GM19023 (cell line): Measurements from ENCODE around the gene CTRB1.
"Not testable (repeated sequence)": the region's sequence is repeated elsewhere in the genome, so short reads cannot be mapped to it uniquely, and the experiment has no call there.

Experiments used
- ATAC-seq: cut with Tn5 transposase; IDR thresholded peaks from one replicate; pipeline ENCODE4 v1.9.1; 2021; ENCODE audit warnings: mild to moderate bottlenecking, moderate library complexity; ENCODE audit not compliant: unreplicated experiment

Gene CTRB1

GRCh38 chr16:75239542-75240122 is 20.8 kb downstream of the CTRB1 start:
- no peak for ATAC-seq

GRCh38 chr16:75240633-75241032 is 21.8 kb downstream of the CTRB1 start:
- ATAC-seq: not testable (repeated sequence)

GRCh38 chr16:75241412-75241811 is 22.6 kb downstream of the CTRB1 start:
- ATAC-seq: no peak

GRCh38 chr16:75241955-75242354 is 23.2 kb downstream of the CTRB1 start:
- ATAC-seq: no peak

DNA sequence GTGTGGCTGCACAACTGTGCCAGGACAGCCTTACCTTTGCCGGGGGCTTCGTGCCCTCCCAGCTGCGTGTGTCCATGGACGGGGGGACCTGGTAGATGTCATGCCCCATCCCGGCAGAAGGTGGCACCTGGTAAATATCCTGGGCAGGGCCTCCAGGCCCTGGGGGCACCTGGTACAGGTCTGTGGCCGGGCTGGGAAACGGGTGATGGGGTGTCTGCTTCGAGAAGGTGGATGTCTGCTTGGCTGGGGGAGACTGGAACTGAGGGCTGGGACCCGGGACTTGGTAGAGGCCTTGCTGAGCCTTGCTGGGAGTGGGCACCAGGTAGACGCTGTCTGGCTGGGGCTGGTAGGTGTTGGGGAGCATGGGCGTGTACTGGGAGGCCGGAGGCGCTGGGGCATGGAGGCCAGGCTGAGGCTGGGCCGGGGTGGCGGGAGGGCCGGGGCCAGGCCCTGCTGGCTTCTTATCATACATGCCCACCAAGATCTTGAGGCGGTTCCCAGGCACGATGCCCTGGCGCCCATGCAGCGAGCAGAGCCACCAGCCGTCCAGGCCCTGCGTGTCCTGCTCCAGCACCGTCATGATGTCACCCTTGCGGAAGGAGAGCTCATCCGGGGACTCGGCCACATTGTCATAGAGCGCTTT is 23.8 kb downstream of the CTRB1 start:
- ATAC-seq: not testable (repeated sequence)

DNA sequence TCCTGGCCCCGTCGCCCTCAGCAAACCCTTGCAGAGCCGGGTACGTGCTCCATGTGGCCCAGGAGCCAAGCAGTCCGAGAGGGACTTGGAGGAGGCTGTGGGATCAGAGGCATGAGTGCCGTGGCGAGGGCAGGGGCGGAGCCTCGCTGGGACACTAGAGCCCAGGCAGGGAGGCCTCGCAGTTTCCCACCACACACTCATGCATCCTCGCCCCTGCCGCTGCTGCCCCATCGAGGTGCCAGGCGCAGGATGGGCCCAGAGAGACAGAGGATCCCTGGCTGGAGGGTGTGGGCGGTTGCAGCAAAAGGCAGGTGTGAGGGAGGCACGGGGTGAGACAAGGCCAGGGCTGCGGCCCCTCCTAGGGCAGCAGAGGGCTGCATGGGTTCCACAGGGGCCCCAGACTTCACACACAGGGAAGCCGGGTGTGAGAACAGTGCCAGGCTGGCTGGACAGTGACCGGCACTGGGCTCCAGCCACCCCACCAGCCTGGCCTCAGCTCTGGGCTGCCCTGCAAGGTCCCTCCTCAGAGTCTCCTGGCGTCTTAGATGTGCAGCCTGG is 25.0 kb downstream of the CTRB1 start:
- no peak for ATAC-seq

DNA sequence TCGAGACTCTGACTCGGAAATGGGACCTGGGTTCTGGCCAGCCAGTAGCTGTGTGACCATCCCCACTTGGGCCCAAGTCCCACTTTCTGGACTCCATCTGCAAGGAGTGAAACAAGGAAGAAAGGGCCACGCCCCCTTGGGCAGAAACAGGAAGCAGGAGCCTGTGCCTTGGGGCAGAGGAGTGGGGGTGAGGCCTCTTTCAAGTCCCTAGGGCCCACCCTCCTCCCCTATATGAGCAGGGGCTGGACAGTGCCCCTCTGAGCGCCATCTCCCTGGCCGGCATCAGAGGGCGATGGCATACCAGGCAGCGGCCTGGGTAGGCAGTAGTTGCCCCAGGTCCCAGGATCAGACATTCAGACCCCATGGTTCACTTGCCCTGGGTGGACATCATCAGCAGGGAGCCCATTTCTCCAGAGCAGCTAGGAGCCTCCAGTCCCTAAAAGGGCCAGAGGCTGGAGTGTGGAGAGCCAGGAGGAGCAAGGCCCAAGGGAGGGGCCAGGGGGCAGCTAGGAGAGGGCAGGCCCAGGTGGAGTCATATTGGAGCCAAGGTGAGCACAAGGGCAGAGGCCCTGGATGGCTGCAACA is 25.5 kb downstream of the CTRB1 start:
- no peak for ATAC-seq

- ATAC-seq: no peak
These were observed 26.3 kb downstream of the CTRB1 start for GRCh38 chr16:75244844-75245758.

- no peak for ATAC-seq
These were observed 27.9 kb downstream of the CTRB1 start for GRCh38 chr16:75246504-75247205.

DNA sequence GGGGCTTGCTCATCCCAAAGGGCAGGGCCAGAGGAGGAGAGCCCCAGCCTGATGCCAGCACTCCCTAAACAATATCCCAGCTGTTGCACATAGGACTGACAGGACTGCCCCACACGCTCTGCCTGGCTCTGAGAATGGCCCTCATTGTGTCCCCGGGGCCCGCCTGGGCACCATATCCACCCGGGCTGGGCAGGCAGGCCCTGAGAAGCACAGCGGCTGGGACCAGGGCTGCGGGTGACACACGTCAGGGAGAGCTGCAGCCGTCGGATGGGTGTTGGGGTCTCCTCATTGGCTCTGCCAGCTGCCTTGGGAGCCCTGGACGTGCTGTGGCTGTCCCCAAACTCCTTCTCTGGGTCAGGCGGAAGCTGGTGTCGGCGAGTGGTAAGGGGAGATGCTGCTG is 28.5 kb downstream of the CTRB1 start:
- ATAC-seq: no peak

GRCh38 chr16:75248142-75248535 is 29.4 kb downstream of the CTRB1 start:
- ATAC-seq: no peak

DNA sequence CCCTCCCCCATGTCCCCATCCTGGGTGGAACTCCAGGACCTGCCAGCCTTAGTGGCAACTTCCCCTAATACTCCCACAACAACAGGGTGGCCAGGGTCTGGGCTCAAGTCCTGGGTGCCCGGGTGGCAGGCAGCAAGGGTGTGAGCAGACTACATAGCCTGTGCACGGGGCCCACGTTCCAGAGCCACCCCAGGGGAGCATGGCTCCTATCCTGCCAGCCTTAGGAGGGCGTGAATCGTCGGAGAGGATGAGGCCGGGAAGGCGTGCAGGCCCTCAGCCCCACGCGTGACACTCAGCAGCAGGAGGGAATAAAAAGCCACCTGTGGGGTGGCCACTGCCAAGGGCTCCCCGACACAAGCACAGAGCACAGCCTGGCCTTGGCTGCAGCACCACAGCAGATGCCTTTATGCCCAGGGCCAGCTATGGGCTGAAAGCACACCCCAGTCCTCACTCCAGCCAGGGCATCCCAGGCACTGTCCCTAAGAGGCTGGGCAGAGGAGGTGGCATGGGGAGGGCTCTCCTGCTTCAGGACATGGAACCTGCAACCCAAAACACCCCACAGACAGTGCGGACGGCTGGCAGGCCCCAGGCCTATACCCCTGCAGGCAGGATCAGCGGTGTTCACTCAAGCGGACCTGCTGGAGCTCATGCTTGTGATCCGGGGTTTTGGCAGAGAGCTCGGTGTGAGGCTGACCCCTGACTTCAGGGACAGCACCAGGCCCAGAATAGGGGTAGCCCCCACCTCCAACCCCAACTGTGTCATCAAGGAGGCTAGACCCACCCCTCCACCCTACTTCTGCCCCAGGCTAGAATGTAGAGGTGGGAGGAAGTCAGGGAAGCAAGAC is 30.0 kb downstream of the CTRB1 start:
- no peak for ATAC-seq

- no peak for ATAC-seq
These were observed 30.7 kb downstream of the CTRB1 start for GRCh38 chr16:75249441-75249840.

DNA sequence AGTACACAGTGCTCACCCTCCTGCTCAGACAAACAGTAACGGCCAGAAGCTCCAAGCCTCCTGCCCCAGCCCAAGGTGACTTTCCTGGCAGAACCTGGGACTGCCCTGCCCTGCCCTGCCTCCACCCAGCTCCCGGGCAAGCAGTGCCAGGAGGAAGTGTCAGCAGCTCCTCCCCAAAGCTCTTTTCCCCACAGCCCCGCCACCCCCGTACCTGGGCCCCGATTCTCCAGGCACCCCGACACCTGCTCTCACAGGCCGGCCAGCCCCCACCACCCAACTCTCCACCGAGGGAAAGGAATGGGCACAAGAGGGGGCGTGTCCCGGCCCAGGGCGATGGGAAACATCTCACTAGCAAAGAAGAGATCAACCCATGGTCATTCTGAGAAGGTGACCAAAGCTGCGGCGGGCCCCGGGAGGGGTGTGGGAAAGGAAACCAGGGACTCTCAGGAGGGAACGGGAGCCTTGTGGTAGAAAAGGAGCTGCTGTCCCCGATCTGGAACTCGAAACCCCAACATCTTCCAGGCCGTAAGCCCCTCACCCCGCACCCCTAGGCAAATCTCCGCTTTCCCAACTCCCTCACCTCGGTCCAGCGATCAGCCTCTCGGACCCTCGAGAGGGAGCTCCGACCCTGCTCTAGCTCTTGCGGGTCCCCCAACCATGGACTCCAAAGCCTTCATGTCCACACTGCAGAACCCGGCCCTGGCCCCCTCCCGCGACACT is 31.5 kb downstream of the CTRB1 start:
- no peak for ATAC-seq

DNA sequence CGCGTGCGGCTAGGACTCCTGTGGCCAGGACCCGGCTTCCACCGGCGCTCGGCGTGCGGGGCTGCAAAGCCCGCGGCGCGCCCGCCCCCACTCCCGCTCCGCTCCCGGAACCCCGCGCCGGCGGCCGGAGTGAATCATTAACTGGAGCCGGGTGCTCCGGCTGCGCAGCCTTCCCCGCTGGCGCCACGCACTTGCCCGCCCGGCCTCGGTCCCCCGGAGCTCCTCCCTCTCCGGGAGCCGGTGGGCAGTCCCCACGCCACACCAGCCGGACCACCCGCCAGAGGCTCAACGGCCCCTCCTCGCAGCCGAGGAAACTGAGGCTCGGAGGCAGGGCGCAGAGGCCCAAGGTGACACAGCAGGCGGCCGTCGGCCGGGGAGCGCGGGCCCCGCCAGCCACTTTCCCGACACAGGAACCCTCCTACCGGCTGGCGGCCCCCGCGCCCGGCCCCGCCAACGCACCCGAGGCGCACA is 32.1 kb downstream of the CTRB1 start:
- ATAC-seq: peak; percentile 29

GRCh38 chr16:75251280-75252048 is 32.7 kb downstream of the CTRB1 start, which contains the start of gene BCAR1:
TSS of gene BCAR1 (minus strand) at chr16:75251624. CDS start at chr16:75251482, 142 bp downstream.
- ATAC-seq: peak; percentile 78

GRCh38 chr16:75252049-75252864 is 33.5 kb downstream of the CTRB1 start:
- ATAC-seq: no peak
